ENCODE data around the gene DNM3.
A peak's percentile ranks its signal among the peaks of the same experiment; 100 is the strongest.

Gene DNM3

DNA sequence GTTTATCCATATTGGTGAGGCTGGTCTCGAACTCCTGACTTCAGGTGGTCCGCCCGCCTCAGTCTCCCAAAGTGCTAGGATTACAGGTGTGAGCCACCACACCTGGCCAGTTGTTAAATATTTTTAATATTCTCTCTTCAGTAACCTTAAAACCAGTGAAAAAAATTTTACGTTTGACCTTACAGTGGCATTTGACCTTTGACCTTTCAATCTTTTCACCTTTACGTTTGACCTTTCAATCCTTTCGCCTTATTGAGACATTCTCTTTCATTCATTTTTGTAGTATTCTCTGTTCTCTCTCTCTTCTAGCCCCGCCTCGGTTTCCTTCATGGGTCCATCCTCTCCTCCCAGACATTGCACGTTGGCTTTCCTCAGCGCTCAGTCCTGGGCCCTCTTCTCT is 277.9 kb downstream of the DNM3 start:
- DNase-seq = no peak

DNA sequence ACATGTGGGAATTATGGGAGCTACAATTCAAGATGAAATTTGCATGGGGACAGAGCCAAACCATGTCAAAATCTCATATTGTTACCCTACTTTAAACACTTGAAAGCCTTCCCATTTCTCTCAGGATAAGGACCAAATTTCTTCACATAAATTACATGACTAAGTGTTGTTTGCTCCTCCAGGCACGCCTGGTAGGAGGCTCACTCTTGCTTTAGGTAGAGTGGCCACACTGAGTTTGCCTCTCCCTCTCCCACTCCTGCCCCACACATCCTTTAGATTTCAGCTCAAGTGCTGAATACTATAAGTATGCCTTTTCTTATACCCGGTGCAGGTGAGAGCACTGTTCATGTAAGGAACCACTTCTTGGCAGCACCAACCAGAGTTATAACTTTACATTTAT is 279.1 kb downstream of the DNM3 start:
- no peak for DNase-seq

DNA sequence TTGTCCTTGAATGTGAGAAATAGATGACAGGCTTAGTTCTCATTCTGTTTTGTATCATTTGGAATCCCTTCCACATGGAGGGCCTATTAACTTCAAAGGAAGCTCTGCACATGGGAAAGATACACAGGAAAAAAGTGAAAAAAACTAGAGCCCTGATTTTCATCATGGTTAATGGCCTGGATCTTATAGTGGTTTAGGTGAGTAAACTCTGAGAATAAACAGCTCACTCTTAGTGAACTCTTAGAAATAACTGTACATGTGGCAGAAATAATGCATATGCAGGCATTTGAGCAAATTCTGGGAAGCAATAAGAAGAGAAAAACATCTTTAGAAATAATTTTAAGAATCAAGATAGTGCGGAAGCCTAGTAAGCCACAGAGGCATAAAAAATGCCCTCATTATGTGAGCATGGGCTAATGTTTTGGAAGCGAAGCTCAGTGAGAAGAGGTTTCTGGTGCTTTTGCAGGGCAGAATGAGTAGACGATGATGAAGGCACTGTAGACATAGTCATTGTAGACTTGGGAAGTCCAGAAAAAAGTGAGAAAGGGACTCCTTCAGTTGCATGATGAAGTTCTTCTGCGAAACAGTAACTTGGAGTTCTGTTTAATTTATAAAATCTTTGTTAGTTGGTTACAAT is 279.9 kb downstream of the DNM3 start:
- DNase-seq = no peak

- DNase-seq = no peak
Measured at GRCh38 chr1:172122381-172122780, 281.1 kb downstream of the DNM3 start.

GRCh38 chr1:172125250-172125649 is 284.0 kb downstream of the DNM3 start:
- no peak for DNase-seq

DNA sequence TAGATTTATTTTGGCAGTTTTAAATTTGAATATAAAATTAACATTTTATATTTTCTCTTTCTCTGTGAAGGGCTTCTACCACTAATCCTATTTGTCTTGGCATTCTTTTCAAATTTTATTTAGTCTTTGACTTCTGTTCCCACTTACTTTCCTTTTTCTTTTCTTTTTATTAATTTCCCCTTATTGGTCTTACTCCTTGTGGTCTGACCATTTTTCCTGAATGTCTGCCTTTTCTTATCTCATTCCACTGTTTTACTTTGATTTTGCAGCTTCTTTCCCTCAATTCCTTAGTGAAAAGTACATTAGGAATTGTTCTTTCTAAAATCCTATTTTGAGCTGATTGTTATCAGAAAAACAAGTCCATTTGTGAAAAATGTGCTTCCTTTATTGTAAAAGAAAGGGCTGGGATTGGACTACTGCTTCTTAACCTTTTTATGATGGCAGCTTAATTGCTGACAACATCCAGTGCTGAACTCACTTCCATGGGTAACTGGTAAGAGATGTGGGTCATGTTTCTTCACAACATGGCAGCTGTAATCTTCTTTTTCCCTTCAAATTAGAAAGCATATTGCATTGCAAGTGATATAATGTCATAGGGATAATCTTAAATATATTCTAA is 284.6 kb downstream of the DNM3 start:
- DNase-seq = no peak

DNA sequence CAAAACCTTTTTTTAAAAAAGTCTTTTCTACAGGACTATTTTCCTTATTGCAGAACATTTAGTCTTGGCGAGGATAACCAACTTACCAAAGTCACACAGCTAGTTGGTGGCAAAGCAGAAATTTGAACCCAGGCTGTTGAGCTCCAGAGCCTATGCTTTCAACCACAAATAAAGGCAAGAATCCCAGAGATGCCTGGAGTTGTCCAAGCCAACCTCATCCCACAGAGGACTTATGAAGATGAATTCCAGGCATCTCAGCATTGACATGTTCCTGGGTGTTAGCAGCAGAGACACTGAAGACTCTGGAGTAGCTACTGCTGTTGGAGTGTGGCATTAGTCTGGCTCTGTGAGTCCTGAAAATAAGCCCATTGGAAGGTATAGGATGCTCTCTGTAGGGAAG is 291.5 kb downstream of the DNM3 start:
- no peak for DNase-seq

GRCh38 chr1:172134087-172134731 is 292.9 kb downstream of the DNM3 start:
- DNase-seq = no peak

- peak; percentile 7 for DNase-seq
Measured at GRCh38 chr1:172135076-172135672, 293.9 kb downstream of the DNM3 start.

DNA sequence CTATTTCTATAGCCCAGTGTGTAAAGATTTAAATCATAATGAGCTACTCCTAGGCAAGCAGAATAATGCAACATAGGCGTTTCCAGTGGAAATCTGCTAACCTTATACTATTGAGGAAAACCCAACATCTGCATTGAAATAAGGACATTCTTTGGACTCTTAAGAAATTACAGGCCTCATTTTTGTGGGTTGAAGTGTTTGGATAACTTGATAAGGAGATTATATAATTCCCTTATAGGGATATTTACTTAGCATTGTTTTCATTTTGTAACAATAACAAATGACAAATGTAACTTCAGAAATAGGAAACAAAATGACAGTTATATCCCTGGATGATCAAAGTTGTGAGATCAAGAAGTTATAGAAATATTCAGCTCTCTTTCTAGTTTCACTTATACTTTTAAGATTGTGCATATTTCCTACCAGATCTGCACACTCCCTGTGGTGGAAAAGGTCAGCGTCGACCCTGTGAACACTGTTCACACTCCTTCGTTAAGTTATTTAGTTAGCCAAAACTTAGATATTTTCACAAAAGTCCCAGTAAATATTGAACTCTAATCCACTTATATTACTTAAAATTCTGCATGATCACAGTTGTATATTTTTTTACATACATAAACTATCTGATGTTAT is 294.8 kb downstream of the DNM3 start:
- no peak for DNase-seq

DNA sequence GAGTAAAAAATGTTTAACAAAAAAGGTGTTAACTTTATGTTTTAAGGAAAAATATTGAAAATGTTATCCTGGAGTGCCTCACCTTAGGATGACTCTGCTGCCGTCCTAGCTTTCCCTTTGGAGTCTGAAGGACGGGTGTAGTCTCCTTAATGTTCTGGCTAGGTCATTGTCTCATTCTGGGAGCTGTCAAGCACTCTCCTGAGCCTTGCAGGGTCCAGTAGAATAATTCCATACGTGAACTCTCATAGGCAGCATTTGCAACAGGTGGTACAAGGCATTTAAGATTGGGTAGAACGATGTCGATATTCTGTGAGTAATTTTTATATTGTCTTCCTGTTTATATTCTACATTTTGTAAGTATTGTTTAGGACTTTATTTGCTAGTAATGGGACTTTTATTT is 295.6 kb downstream of the DNM3 start:
- no peak for DNase-seq

GRCh38 chr1:172137703-172138454 is 296.6 kb downstream of the DNM3 start:
- no peak for DNase-seq

DNA sequence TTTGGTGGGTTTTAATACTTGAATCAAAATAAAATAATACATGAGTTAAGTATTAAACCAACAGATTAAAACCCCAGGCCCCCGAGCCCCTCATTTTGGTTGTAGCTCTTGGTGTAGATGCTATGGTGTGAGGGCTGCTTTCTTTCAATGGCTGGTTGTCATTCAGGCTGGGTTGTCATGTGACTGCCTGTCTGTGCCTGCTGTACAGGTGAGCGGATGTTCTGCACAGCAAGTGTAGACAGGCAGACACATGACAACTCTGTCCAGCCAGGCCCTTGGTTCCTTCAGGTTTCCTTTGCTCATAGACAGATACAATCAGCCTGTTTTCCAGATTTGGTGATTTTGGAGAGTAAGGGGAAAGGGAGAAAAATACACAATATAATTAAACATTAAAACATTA is 297.3 kb downstream of the DNM3 start:
- no peak for DNase-seq

DNA sequence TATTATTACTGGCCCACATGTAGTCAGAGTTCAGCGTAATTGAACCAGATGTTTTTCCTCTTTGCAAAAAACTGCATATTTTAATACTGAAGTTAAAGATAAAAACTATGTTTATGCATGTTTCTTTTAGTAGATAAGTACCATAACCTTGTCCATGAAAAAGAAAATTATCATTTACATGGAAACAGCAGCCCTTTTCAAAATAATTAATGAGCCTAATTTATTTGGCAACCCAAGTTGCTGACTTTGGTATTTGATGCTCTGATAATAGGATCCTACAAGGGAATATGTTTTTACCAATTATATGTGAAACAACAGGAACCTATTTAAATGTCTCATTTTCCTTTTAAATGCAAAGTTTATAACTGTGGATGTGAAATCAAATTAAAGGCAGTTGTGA is 297.9 kb downstream of the DNM3 start:
- DNase-seq = no peak

GRCh38 chr1:172140072-172140471 is 298.8 kb downstream of the DNM3 start:
- DNase-seq = no peak

DNA sequence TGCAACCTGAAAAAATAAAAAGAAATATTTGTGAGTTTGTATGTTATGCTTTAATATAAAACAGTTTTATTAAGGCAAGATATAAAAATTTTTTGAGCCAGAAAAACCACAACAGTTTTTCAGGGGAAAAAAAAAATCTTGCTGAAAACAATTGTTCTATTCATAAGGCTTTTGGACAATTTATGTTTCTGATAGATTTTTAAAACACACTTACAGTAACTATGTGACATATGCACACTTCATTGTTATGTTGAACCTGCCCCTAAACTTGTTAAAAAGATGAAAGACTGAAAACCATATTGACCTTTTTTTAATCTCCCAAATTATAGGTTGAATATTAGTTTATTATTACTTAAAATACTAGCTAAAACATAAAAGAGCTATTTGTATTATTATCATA is 299.3 kb downstream of the DNM3 start:
- no peak for DNase-seq

DNA sequence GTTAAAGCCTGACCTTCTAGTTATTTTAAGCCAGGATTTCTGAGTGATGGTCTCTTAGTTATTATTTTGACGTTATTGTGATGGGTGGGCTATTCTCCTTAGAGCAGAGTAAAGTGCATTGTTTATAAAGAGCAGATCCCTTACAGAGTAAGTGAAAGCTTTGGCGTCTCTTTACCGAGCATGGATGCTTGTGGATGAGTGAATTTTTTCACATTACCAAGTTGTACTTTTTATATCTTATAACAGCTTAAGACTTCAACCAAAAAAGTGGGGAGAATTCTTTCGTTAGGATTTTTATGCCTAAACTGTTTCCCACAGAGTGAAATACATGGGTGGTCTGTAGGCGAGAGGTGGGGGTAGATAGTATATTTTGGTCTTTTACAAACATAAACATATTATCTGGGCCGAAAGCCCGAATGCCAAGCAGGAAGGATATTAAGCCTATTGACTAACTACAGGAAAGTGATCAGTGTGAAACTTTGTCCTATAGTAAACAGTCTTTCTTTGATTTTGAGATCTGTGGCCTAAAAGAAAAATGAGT is 300.1 kb downstream of the DNM3 start:
- no peak for DNase-seq

- DNase-seq = no peak
Measured at GRCh38 chr1:172142324-172142723, 301.0 kb downstream of the DNM3 start.

DNA sequence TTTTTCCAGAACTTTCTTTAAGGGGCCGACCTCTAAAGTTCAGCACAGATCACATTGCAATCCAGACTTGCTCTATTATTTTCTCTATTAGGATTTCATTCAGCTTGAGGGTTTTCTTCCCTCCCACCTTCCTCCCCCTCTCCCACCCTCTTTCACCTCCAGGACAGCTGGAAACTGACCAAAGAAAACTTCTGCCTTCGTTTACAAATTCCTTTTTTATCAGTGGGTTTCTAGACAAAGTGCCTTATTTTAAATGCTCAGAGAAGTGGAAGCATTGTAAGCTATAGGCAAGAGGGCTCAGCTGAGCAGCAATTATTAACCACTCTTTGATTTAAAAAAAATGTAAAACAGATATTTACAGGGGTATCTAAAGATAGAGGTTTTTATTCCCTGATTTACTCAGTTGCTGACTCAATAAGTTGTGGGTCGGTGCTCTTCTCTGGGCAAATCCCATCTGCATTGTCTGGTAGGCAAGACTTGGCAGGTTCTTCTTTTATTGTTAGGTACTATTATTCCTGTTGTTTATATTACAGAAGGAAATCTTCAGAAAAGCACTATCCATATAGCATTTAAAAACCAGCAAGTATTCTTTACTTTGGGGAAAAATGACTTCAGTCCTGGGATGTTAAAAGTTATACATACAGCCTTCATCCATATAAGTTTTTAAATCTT is 302.2 kb downstream of the DNM3 start:
- no peak for DNase-seq

DNA sequence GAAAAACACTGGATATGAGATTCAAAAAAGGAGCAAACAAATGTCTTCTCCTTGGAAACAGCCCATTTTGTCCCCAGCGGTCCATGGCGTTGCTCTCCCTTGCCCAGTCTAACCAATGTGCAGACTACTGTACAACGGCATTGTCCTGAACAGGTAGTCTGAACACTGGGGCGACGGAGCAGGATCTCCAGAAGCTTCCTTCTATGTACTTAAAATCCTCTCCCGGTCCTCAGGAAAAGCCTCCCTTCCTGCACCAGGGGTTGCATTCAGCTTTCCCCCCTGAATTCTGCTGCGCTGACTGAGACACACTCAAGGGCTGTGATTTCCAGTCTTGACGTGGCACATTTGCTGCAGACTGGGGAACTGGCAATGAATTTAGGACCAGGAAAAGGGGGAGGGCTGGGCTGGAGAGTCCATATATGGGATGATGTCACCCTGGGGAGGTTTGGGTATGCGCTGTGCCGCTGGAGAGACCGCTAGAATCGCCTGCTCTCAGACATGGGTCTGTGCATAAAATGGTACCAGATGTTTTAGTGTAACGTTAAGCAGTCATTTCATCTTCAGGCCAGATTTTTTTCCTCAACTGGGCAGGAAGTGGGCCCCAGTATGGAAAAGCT is 303.3 kb downstream of the DNM3 start:
- DNase-seq = no peak

DNA sequence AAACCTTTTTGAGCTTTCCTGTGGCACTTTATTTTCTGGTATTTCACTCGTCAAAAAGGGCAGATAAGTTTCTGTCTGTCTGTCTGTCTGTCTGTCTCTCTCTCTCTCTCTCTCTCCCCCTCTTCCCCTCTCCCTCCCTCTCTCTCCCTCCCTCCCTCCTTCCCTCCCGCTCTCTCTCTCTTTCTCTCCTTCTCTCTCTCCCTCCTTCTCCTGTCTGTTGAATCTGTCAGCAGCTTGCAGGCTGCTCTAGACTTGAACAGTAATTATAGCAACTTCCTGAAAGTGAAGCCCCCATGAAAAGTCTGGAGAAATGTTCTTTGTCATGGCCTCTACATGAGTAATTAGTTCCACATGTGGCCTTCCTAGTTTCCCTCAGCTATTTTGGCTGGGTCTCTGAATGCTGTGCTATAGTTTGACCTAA is 303.9 kb downstream of the DNM3 start:
- DNase-seq = no peak

GRCh38 chr1:172145656-172146055 is 304.4 kb downstream of the DNM3 start:
- DNase-seq = no peak

Data from stimulated activated CD4-positive, alpha-beta T cell treated with anti-CD3 and anti-CD28 coated beads, Interleukin-15, amount 100 ng/mL, for 24 hours (primary cell).